Measurements from ENCODE around the gene TIMP3.

GRCh38 chr22:32836280-32837123 is 35.0 kb downstream of the TIMP3 start:
- peak; percentile 53 for TF ChIP-seq CTCF (IDR thresholded peaks at IDR 0.05; ENCODE audit: low read depth, low read length)
- TF ChIP-seq MAX (IDR thresholded peaks at IDR 0.05; ENCODE audit: low read depth, low read length): no peak
- TF ChIP-seq POLR2A (IDR thresholded peaks at IDR 0.05; ENCODE audit: extremely low read depth, insufficient read length): no peak
- TF ChIP-seq MYC (IDR thresholded peaks at IDR 0.05; ENCODE audit: low read depth, low read length): no peak

Data from NB4 (cell line).